Tibial nerve (tissue), 3 donors: ENCODE data around the gene POM121C.
"Not testable (repeated sequence)": the region's sequence is repeated elsewhere in the genome, so short reads cannot be mapped to it uniquely, and the experiment has no call there.

Experiments used
- CTCF ChIP-seq, 5 experiments: fragments of 200-600 bp in 3 of 5; fragments of 450-650 bp in 2 of 5; sonication (generic) in 3 of 5; IDR thresholded peaks; one replicate each; pipeline ENCODE4 v1.5.1; 2016 to 2019; ENCODE audit warnings: antibody characterized with exemption in 5 of 5, mild to moderate bottlenecking in 3 of 5, moderate library complexity in 2 of 5
- POLR2A ChIP-seq, 2 donors: fragments of 450-650 bp; IDR thresholded peaks; one replicate each; pipeline ENCODE4 v1.6.1; 2017; ENCODE audit warnings: antibody characterized with exemption in 2 of 2, mild to moderate bottlenecking in 2 of 2, moderate library complexity in 2 of 2

GRCh38 chr7:75409880-75410822 lies 75.9 kb downstream of the POM121C start:
- not testable (repeated sequence) for TF ChIP-seq CTCF, POLR2A (IDR thresholded peaks at IDR 0.05)
